Ramos (cell line): ENCODE results near the gene NFKBIA.
"Not testable (repeated sequence)": the region's sequence is repeated elsewhere in the genome, so short reads cannot be mapped to it uniquely, and the experiment has no call there.

ENCODE experiments used
- in situ Hi-C: fragments of 300-500 bp; cut with MboI; formaldehyde crosslinking; loops from one replicate; pipeline ENCODE4 v1.14.3; 2022; ENCODE audit warnings: low sequenced_read_pairs; ENCODE audit not compliant: unreplicated experiment

NFKBIA gene

DNA sequence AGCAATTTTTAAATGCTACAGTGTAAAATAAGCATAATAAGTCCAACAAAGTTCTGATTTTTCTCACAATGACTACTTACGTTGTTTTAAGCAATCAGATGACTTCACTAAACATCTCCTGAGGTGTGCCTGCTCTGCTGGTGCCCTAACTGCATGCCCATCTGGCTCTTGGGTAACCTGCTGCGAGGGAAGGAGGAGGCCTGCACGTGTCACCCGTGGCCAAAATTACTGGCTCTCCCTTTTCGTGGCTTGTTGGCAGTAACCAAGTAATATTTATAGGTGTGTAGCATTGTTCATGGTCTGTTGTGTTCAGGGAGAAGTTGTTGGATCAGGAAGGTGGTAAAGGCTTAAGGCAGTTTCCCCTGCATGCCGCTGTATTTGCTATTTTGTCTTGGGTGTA, 6.3 kb upstream of the NFKBIA start:
- in situ Hi-C loops = loop anchor here (5.0 to 25.0 kb wide), 3 partner anchors 279 to 736 kb away; partner anchors contain the start of gene FAM177A1

DNA sequence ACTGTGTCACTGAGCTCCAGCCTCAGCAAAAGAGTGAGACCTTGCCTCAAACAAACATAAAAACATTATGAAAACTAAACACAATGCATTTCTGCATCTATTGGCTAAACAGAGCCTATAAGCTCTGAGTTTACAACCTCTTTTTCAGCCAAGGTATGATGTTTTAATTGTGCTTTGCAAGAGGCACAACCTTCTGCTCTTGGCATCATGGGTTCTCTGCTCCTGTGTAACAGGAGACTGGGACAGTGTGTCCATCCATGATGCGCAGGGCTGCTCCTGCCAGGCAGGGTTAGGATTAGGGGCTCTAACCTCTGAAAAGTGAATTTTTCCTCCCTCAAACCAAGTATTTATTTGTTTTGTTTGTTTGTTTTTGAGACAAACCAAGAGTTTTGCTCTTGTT, 5.0 kb upstream of the NFKBIA start:
- in situ Hi-C loops = loop anchor here (5.0 to 25.0 kb wide), 2 partner anchors 177 to 372 kb away; partner anchors contain the start of gene FAM177A1

DNA sequence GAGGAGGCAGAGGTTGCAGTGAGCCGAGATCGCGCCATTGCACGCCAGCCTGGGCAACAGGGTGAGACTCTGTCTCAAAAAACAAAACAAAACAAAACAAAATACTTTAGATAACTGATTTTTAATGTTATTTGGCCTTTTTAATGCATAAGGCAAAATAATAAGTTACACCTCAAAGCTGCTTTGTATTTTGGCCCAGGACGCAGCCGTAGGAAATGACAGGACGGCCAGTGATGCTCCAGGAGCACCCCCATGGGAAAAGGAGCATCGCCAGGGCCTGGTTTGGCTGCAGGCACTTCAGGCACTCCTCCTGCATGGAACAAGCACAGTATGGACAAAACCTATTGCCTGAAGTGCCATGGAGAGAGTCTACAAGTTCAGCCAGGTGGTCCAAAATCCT, 3.5 kb upstream of the NFKBIA start:
- in situ Hi-C loops = loop anchor here (5.0 to 25.0 kb wide), 2 partner anchors 176 to 371 kb away; partner anchors contain the start of gene FAM177A1

DNA sequence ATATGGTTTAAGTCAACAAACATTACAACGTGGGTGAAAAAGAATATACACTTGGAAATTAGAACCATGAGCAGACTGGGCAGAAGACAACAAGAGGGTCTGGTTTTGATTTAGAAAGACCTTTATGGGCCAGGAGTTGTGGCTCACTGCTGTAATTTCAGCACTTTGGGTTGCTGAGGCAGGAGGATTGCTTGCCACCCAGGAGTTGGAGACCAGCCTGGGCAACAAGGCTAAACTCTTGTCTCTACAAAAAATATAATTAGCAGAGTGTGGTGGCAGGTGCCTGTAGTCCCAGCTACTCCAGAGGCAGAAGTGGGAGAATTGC, 2.7 kb upstream of the NFKBIA start:
- in situ Hi-C loops = loop anchor here (5.0 to 25.0 kb wide), 2 partner anchors 175 to 370 kb away; partner anchors contain the start of gene FAM177A1

DNA sequence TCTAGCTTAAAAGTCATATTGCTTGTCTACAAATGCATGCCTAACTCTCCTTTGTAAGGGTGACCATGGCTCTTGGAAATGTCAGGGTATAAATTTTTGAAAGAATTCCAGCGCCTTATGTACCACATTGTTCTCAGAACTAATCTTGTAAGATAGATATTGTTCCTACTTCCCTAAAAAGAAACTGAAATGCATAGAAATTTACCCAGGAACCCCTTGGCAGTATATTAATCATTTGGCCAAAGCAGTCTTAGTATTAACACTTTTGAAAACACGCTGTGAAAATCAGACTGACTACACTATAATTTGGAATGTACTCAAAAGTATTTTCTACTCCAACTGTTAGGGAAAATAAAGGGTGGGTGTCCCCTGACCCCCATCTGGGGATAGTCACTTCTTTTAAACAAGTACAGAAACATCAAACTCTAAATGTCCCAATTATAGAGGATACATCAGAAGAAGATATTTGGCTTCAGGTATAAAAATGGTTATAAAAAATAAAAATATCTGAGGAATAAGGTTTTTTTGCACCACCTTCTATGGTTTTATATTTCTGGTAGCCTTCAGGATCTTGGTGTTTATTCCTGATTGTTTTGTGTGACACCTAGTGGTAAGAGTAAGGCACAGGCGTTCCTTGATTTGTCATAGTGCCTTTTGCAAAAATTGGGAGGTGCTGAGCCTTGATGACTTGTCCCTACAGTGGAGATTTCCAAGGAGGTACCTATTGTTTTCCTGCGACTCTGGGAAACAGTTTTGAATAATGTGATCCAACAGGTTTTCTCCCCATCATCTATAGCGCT, 2.2 kb upstream of the NFKBIA start:
- in situ Hi-C loops = loop anchor here (5.0 to 25.0 kb wide), 2 partner anchors 174 to 369 kb away; partner anchors contain the start of gene FAM177A1

DNA sequence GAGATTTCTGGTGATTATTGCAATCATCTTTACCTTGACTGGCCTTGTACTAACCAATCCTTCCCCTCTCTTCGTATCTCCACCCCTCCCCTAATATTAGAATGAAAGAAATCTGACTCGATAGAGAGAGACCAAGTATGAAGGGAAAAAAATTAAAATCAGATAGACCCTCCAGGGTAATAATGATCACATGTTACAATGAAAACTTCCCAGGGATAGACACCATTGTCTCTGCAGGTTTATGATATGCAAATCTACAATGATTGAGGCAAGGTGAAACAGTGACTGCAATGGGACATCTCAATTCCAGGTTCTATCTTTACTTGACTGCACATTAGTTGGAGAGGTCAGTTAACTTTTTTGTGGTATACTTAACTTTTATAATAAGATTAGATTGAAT, 1.5 kb upstream of the NFKBIA start:
- in situ Hi-C loops = loop anchor here (5.0 to 25.0 kb wide), 2 partner anchors 174 to 369 kb away; partner anchors contain the start of gene FAM177A1

DNA sequence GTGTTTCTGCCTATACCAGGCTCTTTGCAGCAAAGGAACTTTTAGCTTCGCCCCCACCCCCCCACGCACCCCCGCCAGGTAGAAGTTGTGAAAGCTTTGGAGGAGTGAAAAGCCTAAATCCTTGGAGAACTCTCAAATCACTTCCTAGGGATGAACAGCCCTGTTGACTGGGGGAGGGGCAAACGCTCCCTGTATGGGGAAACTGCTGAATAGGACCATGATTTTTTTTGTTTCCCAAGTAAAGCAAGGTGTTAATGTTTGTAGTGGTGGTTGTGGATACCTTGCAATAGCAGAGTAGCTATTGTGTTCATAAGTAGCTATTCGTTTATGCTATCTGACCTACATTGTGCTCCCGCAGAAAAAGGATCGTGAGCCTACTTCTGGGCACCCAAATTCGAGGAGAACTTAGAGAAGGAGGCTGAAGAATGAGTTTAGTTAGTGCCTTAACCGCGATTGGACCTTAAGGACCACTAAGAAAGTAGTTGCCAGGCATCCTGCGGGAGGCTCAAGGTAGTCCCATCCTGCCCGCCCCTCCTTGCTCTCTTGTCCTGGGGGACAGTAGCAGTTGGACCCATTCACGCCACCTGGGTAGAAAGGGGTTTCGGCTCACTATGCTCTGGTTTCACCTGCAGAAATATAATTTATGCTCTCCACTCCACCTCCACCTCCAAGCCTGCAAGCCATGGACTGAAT, 901 bp upstream of the NFKBIA start:
- in situ Hi-C loops = loop anchor here (5.0 to 25.0 kb wide), 2 partner anchors 173 to 368 kb away; partner anchors contain the start of gene FAM177A1

DNA sequence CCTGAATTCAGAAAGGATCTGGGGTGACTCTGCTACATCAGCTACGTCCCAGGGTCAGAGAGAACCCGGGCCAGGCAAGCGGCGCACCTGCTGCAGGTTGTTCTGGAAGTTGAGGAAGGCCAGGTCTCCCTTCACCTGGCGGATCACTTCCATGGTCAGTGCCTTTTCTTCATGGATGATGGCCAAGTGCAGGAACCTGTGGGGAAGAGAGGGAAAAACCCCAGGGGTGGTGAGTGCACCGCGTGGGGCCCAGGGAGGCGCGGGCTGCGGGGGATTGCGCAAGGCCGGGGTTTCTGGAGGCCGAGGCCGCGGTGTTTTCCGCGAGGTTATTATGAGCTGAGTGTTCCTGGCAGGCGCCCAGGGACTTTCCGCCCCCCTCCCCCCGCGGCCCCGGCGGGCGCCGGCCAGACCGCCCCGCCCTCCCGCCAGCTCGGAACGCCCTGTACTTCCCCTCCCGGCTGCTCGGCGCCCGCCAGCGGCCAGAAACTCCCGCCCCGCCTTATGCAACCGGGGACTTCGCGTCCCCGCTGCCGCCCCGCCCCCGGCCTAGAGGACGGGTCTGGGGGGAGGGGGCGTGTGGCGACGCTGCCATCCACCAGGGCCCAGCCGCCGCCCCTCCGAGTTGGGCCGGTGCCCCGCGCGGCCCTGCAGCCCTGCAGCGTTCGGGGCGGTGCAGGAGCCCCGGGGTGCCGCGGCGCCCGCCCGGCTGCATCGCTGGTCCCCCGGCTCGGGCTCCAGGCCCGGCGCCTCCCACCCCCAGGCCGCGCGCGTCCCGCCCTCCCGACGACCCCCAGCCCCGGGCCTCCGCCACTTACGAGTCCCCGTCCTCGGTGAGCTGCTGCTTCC, 723 bp downstream of the NFKBIA start:
- in situ Hi-C loops = loop anchor here (25.0 kb wide), 1 partner anchor 367 kb away; the partner anchor contains the start of gene FAM177A1

DNA sequence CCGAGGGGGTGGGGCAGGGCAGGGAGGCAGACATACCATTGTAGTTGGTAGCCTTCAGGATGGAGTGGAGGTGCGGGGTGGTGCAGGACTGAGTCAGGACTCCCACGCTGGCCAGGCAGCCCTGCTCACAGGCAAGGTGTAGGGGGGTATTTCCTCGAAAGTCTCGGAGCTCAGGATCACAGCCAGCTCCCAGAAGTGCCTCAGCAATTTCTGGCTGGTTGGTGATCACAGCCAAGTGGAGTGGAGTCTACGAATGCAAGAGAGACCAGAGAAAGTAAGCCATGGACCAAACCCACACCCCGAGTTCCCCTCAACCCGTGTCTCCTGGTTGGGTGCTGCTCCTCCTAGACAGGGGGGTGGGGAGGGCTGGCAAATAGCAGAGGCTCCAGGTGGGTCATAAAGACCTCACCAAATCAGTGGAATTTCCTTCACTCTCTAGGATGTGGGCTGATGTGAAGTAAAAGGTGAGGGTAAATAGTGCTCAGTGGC, 1.4 kb downstream of the NFKBIA start:
- in situ Hi-C loops = loop anchor here (25.0 kb wide), 1 partner anchor 366 kb away; the partner anchor contains the start of gene FAM177A1

DNA sequence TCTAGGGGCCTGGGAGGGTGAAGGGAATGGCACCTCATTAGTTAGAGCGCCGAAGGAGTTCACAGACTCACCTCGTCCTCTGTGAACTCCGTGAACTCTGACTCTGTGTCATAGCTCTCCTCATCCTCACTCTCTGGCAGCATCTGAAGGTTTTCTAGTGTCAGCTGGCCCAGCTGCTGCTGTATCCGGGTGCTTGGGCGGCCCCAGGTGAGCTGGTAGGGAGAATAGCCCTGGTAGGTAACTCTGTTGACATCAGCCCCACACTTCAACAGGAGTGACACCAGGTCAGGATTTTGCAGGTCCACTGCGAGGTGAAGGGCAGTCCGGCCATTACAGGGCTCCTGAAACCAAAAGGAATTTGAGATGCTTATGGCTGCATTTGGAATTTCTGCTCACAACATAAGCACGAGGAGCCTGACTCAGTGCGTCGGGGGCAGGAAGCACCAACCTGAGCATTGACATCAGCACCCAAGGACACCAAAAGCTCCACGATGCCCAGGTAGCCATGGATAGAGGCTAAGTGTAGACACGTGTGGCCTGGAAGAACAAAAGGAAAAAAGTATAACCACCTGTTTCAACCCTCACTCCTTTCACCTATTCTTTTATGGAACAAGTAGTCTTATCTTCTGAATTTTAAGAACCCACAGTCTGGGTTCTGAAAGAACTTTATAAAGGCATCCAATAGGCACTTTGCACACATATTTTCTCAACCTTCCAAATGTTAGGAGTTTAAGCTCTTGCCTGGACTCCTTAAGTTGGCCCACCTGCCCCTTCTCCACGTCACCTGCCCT, 2.0 kb downstream of the NFKBIA start:
- in situ Hi-C loops = loop anchor here (25.0 kb wide), 1 partner anchor 365 kb away; the partner anchor contains the start of gene FAM177A1

DNA sequence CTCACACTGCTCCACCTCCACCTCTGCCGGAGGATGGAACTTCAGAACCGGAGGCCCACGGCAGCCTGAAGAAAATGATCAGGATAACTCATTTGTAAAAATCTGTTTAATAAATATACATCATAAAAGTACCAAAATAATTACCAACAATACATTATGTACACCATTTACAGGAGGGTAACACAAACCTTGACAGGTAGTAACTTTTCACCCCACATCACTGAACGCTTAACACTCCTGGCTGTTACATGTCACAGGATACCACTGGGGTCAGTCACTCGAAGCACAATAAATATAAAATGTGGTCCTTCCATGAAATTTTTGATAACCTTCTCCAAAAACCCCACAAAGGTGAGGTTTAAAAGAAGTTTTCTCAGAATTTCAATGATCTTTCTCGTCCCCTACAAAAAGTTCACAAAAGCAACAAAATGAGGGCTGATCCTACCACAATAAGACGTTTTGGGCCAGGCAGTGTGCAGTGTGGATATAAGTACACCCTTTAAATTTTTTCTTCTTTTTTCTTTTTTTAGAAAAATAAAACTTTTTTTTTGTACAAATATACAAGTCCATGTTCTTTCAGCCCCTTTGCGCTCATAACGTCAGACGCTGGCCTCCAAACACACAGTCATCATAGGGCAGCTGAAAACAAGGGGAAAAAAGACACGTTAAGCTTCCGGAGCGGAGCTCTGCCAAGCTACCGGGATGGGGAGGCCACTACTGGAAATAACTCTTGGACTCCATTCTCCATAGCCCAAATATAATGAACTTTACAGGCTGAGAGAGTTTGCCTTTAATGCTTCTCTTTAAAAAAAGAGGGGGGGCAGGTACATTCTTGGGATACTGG, 2.9 kb downstream of the NFKBIA start:
- in situ Hi-C loops = loop anchor here (25.0 kb wide), 1 partner anchor 364 kb away; the partner anchor contains the start of gene FAM177A1

DNA sequence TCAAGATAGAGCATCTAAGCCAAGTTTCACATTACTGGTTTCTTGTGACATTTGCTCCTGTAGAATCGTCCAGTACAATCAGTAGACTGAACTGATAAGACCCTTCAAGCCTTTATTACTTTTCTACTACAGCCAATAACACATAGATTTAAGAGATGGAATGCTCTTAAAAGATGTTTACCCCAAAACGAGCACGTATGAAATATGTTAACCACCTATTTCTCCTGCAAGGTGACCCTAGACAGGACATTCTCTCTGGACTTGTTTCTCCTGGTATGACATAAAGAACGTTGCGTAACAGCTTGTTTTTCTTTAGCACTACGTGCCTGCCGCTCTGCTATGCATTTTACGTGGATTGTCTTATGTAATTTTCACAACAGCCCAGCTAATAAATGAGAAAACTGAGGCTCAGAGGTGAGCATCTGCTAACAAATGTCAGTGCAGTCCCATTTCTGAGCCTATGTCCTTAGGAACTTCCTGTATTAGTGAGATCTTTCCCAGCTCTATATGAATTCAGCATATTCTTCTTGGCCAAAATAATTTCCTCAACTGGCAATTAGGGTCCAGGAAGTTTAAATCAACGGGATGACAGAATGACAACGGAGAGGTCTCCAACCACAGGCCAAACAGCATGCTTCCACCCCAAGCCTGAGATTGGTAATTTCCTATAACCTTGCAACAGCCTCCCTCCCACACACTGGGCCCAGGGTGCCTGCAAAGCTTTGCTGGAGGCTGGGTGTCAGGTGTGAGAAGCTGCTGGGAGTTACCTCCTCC, 3.7 kb downstream of the NFKBIA start:
- in situ Hi-C loops = loop anchor here (25.0 kb wide), 1 partner anchor 364 kb away; the partner anchor contains the start of gene FAM177A1

DNA sequence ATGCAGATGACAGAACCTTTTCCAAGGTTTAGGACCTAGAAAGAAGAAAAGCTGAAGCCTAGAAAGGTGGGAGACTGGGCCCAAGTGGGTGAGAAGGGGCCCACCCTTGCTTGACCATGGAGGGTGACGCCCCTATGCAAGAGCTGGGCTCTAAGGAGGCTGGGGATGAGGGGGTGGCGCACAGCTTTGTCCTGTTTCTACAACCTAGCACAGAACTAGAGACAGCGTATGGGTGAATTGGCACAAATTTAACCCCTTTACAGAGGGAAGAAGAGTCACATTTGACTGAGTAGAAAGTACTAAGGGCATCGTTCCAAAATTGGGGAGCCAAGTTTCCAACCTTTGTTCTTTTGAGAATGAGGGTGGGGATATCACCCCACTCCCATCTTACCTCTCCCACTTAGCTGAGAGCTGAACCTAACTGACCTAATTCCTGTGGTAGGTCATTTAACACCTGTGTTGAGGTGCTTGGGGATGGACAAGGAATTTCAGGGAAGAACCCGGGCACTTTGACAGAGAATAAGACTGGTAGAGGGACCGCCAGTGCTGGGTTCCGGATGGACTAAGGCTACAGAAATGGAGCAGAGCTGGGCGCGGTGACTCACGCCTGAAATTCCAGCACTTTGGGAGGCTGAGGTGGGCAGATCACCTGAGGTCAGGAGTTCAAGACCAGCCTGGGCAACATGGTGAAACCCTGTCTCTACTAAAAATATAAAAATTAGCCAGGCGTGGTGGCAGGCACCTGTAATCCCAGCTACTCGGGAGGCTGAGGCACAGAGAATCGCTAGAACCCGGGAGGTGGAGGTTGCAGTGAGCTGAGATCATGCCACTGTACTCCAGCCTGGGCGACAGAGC, 5.2 kb downstream of the NFKBIA start:
- in situ Hi-C loops = no loop called here

DNA sequence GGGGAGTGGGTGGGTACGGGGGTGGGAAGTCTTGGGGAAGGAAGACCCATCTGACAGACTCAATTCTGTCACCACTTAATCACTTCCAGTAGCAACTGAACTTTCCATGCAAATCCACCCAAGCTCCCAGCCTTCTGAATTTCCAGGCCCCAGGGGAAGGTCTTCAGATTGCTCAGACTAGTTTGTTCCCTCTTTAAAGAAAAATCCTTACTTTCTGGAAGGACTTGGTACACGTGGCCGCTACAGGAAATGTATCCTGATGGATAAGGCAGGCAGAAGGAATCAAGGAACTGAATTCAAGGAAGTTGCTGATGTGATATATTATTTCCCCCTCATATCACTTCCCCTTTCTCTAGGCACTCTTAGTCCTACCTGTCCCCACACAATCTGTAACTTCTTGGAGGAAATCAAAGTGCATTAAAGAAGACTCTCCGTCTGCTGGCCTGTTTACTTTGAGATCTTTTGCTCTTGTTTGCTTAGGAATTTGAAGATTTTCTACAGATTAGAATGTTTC, 6.4 kb downstream of the NFKBIA start:
- in situ Hi-C loops = no loop called here

DNA sequence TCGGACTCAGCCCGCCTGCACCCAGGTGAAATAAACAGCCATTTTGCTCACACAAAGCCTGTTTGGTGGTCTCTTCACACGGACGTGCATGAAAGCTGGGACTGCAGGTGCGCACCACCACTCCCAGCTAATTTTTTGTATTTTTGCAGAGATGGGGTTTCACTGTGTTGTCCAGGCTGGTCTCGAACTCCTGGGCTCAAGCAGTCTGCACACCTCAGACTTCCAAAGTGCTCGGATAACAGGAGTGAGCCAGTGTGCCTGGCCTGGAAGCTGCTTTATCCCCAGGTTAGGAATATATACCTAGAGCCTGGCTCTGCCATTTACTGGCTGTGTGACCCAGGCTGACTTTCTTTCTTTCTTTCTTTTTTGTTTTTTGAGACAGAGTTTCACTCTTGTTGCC, 7.9 kb downstream of the NFKBIA start:
- in situ Hi-C loops = not testable (repeated sequence)

DNA sequence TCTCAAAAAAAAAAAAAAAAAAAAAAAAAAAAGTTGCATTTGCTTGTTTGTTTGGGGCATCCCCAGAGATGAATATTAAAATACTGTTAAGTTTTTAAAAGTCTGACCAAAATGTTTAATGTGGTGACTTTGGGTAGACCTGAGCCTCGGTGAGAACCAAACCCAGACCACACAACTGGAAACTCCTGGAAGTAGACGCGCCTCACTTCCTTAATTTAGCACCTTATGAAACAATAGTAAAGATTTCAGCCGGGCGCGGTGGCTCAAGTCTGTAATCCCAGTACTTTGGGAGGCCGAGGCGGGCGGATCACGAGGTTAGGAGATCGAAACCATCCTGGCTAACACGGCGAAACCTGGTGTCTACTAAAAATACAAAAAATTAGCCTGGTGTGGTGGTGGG, 9.3 kb downstream of the NFKBIA start:
- in situ Hi-C loops = no loop called here
